H1 (cell line): ENCODE results near the gene CPSF2. TPM values are rescaled to one million over a fixed set of nuclear protein-coding genes. Genes with fewer than 3 reads are reported as not detected.

ENCODE experiments used
- CTCF ChIA-PET: fragments of 300-600 bp; sonication (Branson Sonifier 250); formaldehyde crosslinking; loops from one replicate; lab custom pipeline; 2021; ENCODE audit not compliant: partially characterized antibody; lab: Charles Lee
- POLR2A ChIA-PET: fragments of 300-600 bp; sonication (Branson Sonifier 250); formaldehyde crosslinking; loops from one replicate; lab custom pipeline; 2021; ENCODE audit warnings: inconsistent platforms; ENCODE audit not compliant: partially characterized antibody; lab: Charles Lee
- DNase-seq, 2 experiments: peaks; one replicate each; pipeline versions ENCODE4 v3.0.0 to v3.0.0-alpha.2; 2010 to 2022; ENCODE audit warnings: low spot score in 2 of 2, low read depth in 1 of 2, mixed read lengths in 1 of 2
- FAIRE-seq: peaks from 2 replicates; lab custom pipeline; 2011; peaks lifted over from hg19 to GRCh38; lab: Jason Lieb, UNC
- H2AFZ ChIP-seq: 2 replicates; pipeline ENCODE4 v1.8.1; 2012; ENCODE audit warnings: low read length, inconsistent platforms
- H2AK5ac ChIP-seq: 2 replicates; pipeline ENCODE4 v1.6.1; 2013; ENCODE audit warnings: low read depth, low read length
- H2BK120ac ChIP-seq: replicated peaks from 2 replicates; pipeline ENCODE3; 2013; ENCODE audit warnings: low read depth, low read length, inconsistent platforms
- H2BK12ac ChIP-seq: 2 replicates; pipeline ENCODE4 v1.6.1; 2013; ENCODE audit warnings: low read depth, low read length
- H2BK15ac ChIP-seq: 2 replicates; pipeline ENCODE4 v1.6.1; 2013; ENCODE audit warnings: low read length
- H2BK20ac ChIP-seq: 2 replicates; pipeline ENCODE4 v1.6.1; 2013; ENCODE audit warnings: low read length
- H2BK5ac ChIP-seq: 2 replicates; pipeline ENCODE4 v1.6.1; 2013; ENCODE audit warnings: low read depth, low read length
- H3K14ac ChIP-seq: 2 replicates; pipeline ENCODE4 v1.6.1; 2013; ENCODE audit warnings: inconsistent platforms; ENCODE audit not compliant: insufficient read length
- H3K18ac ChIP-seq: 2 replicates; pipeline ENCODE4 v1.6.1; 2013; ENCODE audit warnings: low read length; ENCODE audit errors: extremely low read depth
- H3K23ac ChIP-seq: 2 replicates; pipeline ENCODE4 v1.6.1; 2013; ENCODE audit warnings: inconsistent platforms; ENCODE audit not compliant: insufficient read length
- H3K23me2 ChIP-seq: 2 replicates; pipeline ENCODE4 v1.6.1; 2013; ENCODE audit warnings: low read depth, low read length
- H3K27ac ChIP-seq: 2 replicates; pipeline ENCODE4 v1.6.1; 2011; ENCODE audit warnings: low read depth, low read length, inconsistent platforms
- H3K27me3 ChIP-seq, 4 experiments: replicated peaks in 1 of 4; 1 replicate in 1 of 4; 2 replicates in 3 of 4; pipeline versions ENCODE4 v1.6.1 to v1.8.1; 2011 to 2013; ENCODE audit warnings: low read length in 3 of 4, mild to moderate bottlenecking in 3 of 4, inconsistent platforms in 2 of 4, mixed read lengths in 2 of 4, moderate library complexity in 1 of 4; ENCODE audit not compliant: control insufficient read depth in 3 of 4, insufficient read depth in 3 of 4; ENCODE audit errors: extremely low read depth in 1 of 4
- H3K36me3 ChIP-seq, 4 experiments: 2 replicates each; pipeline versions ENCODE4 v1.6.1 to v1.8.1; 2011 to 2013; ENCODE audit warnings: mild to moderate bottlenecking in 4 of 4, low read length in 3 of 4, moderate library complexity in 2 of 4, control low read depth in 1 of 4, inconsistent platforms in 1 of 4; ENCODE audit not compliant: insufficient read depth in 4 of 4, control insufficient read depth in 2 of 4
- H3K4ac ChIP-seq: replicated peaks from 2 replicates; pipeline ENCODE3; 2013; ENCODE audit warnings: low read length, low read depth, mixed read lengths, inconsistent platforms; ENCODE audit not compliant: insufficient read length
- H3K4me1 ChIP-seq, 4 experiments: replicated peaks in 1 of 4; 1 replicate in 1 of 4; 2 replicates in 3 of 4; pipeline versions ENCODE4 v1.6.1 to v1.8.1; 2011 to 2013; ENCODE audit warnings: low read length in 3 of 4, inconsistent platforms in 2 of 4, mixed read lengths in 1 of 4; ENCODE audit not compliant: insufficient read depth in 4 of 4, control insufficient read depth in 3 of 4
- H3K4me2 ChIP-seq, 2 experiments: 2 replicates each; pipeline versions ENCODE4 v1.6.1 to v1.8.1; 2011 to 2013; ENCODE audit warnings: low read depth in 2 of 2, low read length in 2 of 2, control low read depth in 1 of 2, inconsistent platforms in 1 of 2, mild to moderate bottlenecking in 1 of 2; ENCODE audit not compliant: insufficient read depth in 1 of 2
- H3K4me3 ChIP-seq, 4 experiments: fragments of 200-600, 300-600 bp in 1 of 4; sonication (generic), shearing (Covaris generic), sonication (Bioruptor Twin) in 1 of 4; 2 replicates each; pipeline versions ENCODE4 v1.5.1 to v1.8.1; 2011 to 2016; ENCODE audit warnings: low read length in 4 of 4, low read depth in 3 of 4, control low read depth in 2 of 4, inconsistent platforms in 2 of 4, mild to moderate bottlenecking in 2 of 4, mixed read lengths in 1 of 4, moderate library complexity in 1 of 4; ENCODE audit not compliant: insufficient read depth in 2 of 4; ENCODE audit errors: extremely low read depth in 1 of 4
- H3K56ac ChIP-seq: replicated peaks from 2 replicates; pipeline ENCODE3; 2013; ENCODE audit warnings: low read depth, mild to moderate bottlenecking, mixed read lengths, low read length, inconsistent platforms; ENCODE audit not compliant: insufficient read length
- H3K79me1 ChIP-seq: 2 replicates; pipeline ENCODE4 v1.6.1; 2013; ENCODE audit warnings: low read depth, low read length, control low read depth
- H3K79me2 ChIP-seq, 2 experiments: 2 replicates each; pipeline versions ENCODE4 v1.6.1 to v1.8.1; 2012 to 2013; ENCODE audit warnings: low read length in 2 of 2, mild to moderate bottlenecking in 2 of 2, inconsistent platforms in 1 of 2; ENCODE audit not compliant: insufficient read depth in 2 of 2, control insufficient read depth in 1 of 2
- H3K9ac ChIP-seq, 4 experiments: replicated peaks in 1 of 4; 1 replicate in 1 of 4; 2 replicates in 3 of 4; pipeline versions ENCODE4 v1.6.1 to v1.8.1; 2011 to 2013; ENCODE audit warnings: low read depth in 3 of 4, low read length in 3 of 4, control low read depth in 2 of 4, mild to moderate bottlenecking in 2 of 4, moderate library complexity in 2 of 4, inconsistent platforms in 1 of 4; ENCODE audit errors: extremely low read depth in 1 of 4
- H3K9me3 ChIP-seq, 2 experiments: 2 replicates each; pipeline versions ENCODE4 v1.6.1 to v1.8.1; 2012 to 2013; ENCODE audit warnings: mild to moderate bottlenecking in 2 of 2, moderate library complexity in 2 of 2, control low read depth in 1 of 2, inconsistent platforms in 1 of 2, low read depth in 1 of 2, low read length in 1 of 2, mixed read lengths in 1 of 2; ENCODE audit not compliant: insufficient read depth in 2 of 2
- H4K20me1 ChIP-seq, 2 experiments: replicated peaks in 1 of 2; 2 replicates each; pipeline versions ENCODE3 to v1.8.1; 2011 to 2013; ENCODE audit warnings: inconsistent platforms in 2 of 2, low read length in 2 of 2, mild to moderate bottlenecking in 1 of 2; ENCODE audit not compliant: insufficient read depth in 2 of 2, control insufficient read depth in 1 of 2
- H4K5ac ChIP-seq: 2 replicates; pipeline ENCODE4 v1.6.1; 2013; ENCODE audit warnings: low read length, low read depth, mixed read lengths, inconsistent platforms; ENCODE audit not compliant: insufficient read length
- H4K8ac ChIP-seq: 2 replicates; pipeline ENCODE4 v1.8.0; 2013; ENCODE audit warnings: mild to moderate bottlenecking, moderate library complexity, low read length, inconsistent platforms; ENCODE audit not compliant: insufficient read depth; ENCODE audit errors: extremely low read depth
- H4K91ac ChIP-seq: replicated peaks from 2 replicates; pipeline ENCODE3; 2013; ENCODE audit warnings: low read length, mixed read lengths, inconsistent platforms; ENCODE audit not compliant: insufficient read length
- ASH2L ChIP-seq: fragments of 200-600, 300-600 bp; sonication (generic); IDR thresholded peaks from one replicate; pipeline ENCODE4 v1.7.1; 2017; ENCODE audit warnings: low read length
- CHD1 ChIP-seq: IDR thresholded peaks from 2 replicates; pipeline ENCODE4 v1.6.1; 2012; ENCODE audit warnings: low read depth, low read length, improper control_type of control experiment
- EGR1 ChIP-seq: IDR thresholded peaks from 2 replicates; pipeline ENCODE4 v1.6.1; 2011; ENCODE audit warnings: low read depth, low read length, borderline replicate concordance
- EP300 ChIP-seq, 2 experiments: IDR thresholded peaks; 1 replicate in 1 of 2; 2 replicates in 1 of 2; pipeline ENCODE4 v1.6.1; 2011 to 2012; ENCODE audit warnings: low read depth in 2 of 2, low read length in 2 of 2, mild to moderate bottlenecking in 2 of 2, borderline replicate concordance in 1 of 2, inconsistent platforms in 1 of 2, moderate library complexity in 1 of 2
- FOSL1 ChIP-seq: IDR thresholded peaks from 2 replicates; pipeline ENCODE4 v1.6.1; 2011; ENCODE audit warnings: mild to moderate bottlenecking, low read depth, low read length, moderate library complexity; ENCODE audit not compliant: insufficient read depth
- JUN ChIP-seq: IDR thresholded peaks from 2 replicates; pipeline ENCODE4 v1.6.1; 2011; ENCODE audit warnings: low read depth, mild to moderate bottlenecking, improper control_type of control experiment, low read length
- KDM4A ChIP-seq: IDR thresholded peaks from one replicate; pipeline ENCODE4 v1.7.1; 2012; ENCODE audit warnings: low read depth, mild to moderate bottlenecking, moderate library complexity, low read length, inconsistent platforms; ENCODE audit not compliant: severe bottlenecking
- SIN3A ChIP-seq, 2 experiments: IDR thresholded peaks in 1 of 2; conservative IDR thresholded peaks in 1 of 2; 2 replicates each; pipeline ENCODE4 v1.6.1; 2011 to 2012; ENCODE audit warnings: low read length in 2 of 2, improper control_type of control experiment in 1 of 2, low read depth in 1 of 2, mild to moderate bottlenecking in 1 of 2
- WGBS, 2 experiments: shearing (Covaris generic) in 1 of 2; methylation state at CpG; one replicate each; pipeline versions ENCODE4 v1.1.6 to v1.1.7; 2013 to 2015; ENCODE audit warnings: low lambda C conversion rate in 2 of 2, mixed read lengths in 2 of 2, inconsistent platforms in 1 of 2, low coverage in 1 of 2, missing lambda C conversion rate in 1 of 2; ENCODE audit not compliant: insufficient replicate concordance in 2 of 2, insufficient coverage in 1 of 2, insufficient read length in 1 of 2; ENCODE audit errors: extremely low coverage in 1 of 2, missing lambda C conversion rate in 1 of 2; 5-methylcytosine and 5-hydroxymethylcytosine counted together
- polyA plus RNA-seq, 7 experiments: library from polyadenylated mRNA; depleted of rRNA in 3 of 7; stranded (reverse) in 5 of 7; unstranded in 2 of 7; fragments of >200 nt in 5 of 7; fragments of 200-250 nt in 2 of 7; gene quantifications; 1 replicate in 5 of 7; 2 replicates in 1 of 7; 4 replicates in 1 of 7; pipeline versions ENCODE4 v1.2.1 to v1.2.3, GENCODE V29; 2011 to 2013; ENCODE audit warnings: missing spikeins in 2 of 7, mixed read lengths in 2 of 7
- total RNA-seq: library from RNA; stranded (reverse); fragmentation: NEBNext Ultra II Directional; extraction: Animal tissue kit (Norgen Biotek cat#: 25700); gene quantifications from 2 replicates; pipeline ENCODE4 v1.2.1, GENCODE V29; 2021

CPSF2 gene
- total and polyA plus RNA-seq, 2 of the 8 experiments (the other 6 are each of a cell fraction or from before 2014, with no cell fraction given): 11.3 to 130 TPM

- Histone ChIP-seq H3K27me3 (no peaks in the 10 kb centered on the region), H2AK5ac (no peak overlapping the region), H2BK120ac (no peak overlapping the region), H3K23me2 (no peaks in the 10 kb centered on the region), H4K8ac (no peak overlapping the region), H3K23ac (no peak overlapping the region), H2AFZ (no peak overlapping the region), H4K5ac (no peak overlapping the region), H3K4me3 (no peak overlapping the region), H4K91ac (no peak overlapping the region), H3K9ac (no peak overlapping the region), H3K79me2 (no peaks in the 10 kb centered on the region), H3K79me1 (no peaks in the 10 kb centered on the region), H2BK12ac (no peak overlapping the region), H2BK5ac (no peak overlapping the region), H3K4ac (no peak overlapping the region), H3K18ac (no peak overlapping the region), H3K4me1 (no peaks in the 10 kb centered on the region), H3K56ac (no peak overlapping the region), H3K4me2 (no peak overlapping the region), H3K9me3 (no peaks in the 10 kb centered on the region), H3K14ac (no peak overlapping the region), H3K27ac (no peak overlapping the region), H2BK15ac (no peak overlapping the region), H3K36me3 (peaks cover 6 to 36% (median 13%) of the 10 kb centered on the region in 4 experiments; a peak in 6 of 8 replicates), H2BK20ac (no peak overlapping the region), H4K20me1 (no peaks in the 10 kb centered on the region)
- DNase-seq (no peak), FAIRE-seq (no peak)
- 91% methylated on average over 5 of the region's 5 CpGs; no CpG with 5 or more reads in 1 of the 2 experiments for WGBS, 2 experiments
- CTCF ChIA-PET: no interaction called here
- POLR2A ChIA-PET: no interaction called here
- TF ChIP-seq EP300 (IDR thresholded peaks at IDR 0.05; ENCODE audit: borderline replicate concordance in 1 of 2, low read depth in 2 of 2, low read length in 2 of 2) (no peak), EGR1 (no peak), FOSL1 (no peak), ASH2L (no peak), KDM4A (no peak), SIN3A (conservative IDR thresholded peaks at IDR 0.05 in 1 of 2, IDR thresholded peaks at IDR 0.05 in 1 of 2; ENCODE audit: low read depth in 1 of 2, low read length in 2 of 2) (no peak), CHD1 (no peak), JUN (no peak)
These were observed 33.3 kb upstream of the CPSF2 start for GRCh38 chr14:92088494-92088893.
